H1 (cell line): ENCODE data around the gene SESN1. TPM values are rescaled to one million over a fixed set of nuclear protein-coding genes. Genes with fewer than 3 reads are reported as not detected.

ENCODE experiments used
- HDAC2 ChIP-seq, 2 experiments: fragments of 300-600 bp in 1 of 2; sonication (generic) in 1 of 2; IDR thresholded peaks; 2 replicates each; pipeline ENCODE4 v1.6.1; 2011 to 2012; ENCODE audit warnings: low read depth in 2 of 2, low read length in 2 of 2, mild to moderate bottlenecking in 2 of 2, moderate library complexity in 2 of 2, borderline replicate concordance in 1 of 2, inconsistent platforms in 1 of 2
- JUN ChIP-seq: IDR thresholded peaks from 2 replicates; pipeline ENCODE4 v1.6.1; 2011; ENCODE audit warnings: low read depth, mild to moderate bottlenecking, improper control_type of control experiment, low read length
- JUND ChIP-seq: IDR thresholded peaks from 2 replicates; pipeline ENCODE4 v1.6.1; 2011; ENCODE audit warnings: mild to moderate bottlenecking, improper control_type of control experiment, low read length
- TAF1 ChIP-seq: IDR thresholded peaks from 2 replicates; pipeline ENCODE4 v1.6.1; 2011; ENCODE audit warnings: mild to moderate bottlenecking, low read depth, low read length
- polyA plus RNA-seq, 7 experiments: library from polyadenylated mRNA; depleted of rRNA in 3 of 7; stranded (reverse) in 5 of 7; unstranded in 2 of 7; fragments of >200 nt in 5 of 7; fragments of 200-250 nt in 2 of 7; gene quantifications; 1 replicate in 5 of 7; 2 replicates in 1 of 7; 4 replicates in 1 of 7; pipeline versions ENCODE4 v1.2.1 to v1.2.3, GENCODE V29; 2011 to 2013; ENCODE audit warnings: missing spikeins in 2 of 7, mixed read lengths in 2 of 7
- total RNA-seq: library from RNA; stranded (reverse); fragmentation: NEBNext Ultra II Directional; extraction: Animal tissue kit (Norgen Biotek cat#: 25700); gene quantifications from 2 replicates; pipeline ENCODE4 v1.2.1, GENCODE V29; 2021

SESN1 gene
- total and polyA plus RNA-seq, 2 of the 8 experiments (the other 6 are each of a cell fraction or from before 2014, with no cell fraction given), result 12.8 to 15.6 TPM

DNA sequence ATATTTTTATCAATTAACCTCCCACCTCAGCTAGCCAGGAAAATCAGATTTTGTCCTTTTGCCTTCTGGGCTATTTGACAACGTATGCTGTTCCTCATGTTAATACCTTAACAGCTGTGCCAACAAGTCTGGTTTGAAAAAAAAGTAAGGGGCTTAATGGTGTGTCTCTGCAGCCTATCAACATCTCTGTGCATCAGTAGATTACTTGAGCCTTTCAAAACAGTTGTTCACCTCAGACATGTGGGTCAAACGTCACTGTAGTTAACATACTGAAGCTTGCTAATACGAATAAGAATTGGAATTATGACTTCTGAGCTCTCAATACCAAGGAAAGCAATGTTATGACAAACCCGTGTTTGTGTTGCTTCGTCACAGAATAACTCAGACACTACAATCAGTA, 23.7 kb upstream of the SESN1 start (continued):
- TF ChIP-seq TAF1 (no peak), JUN (no peak), JUND (no peak), HDAC2 (IDR thresholded peaks at IDR 0.05; ENCODE audit: borderline replicate concordance in 1 of 2, low read depth in 2 of 2, low read length in 2 of 2) (no peak)
